22Rv1 (cell line): ENCODE results near the gene ARSK.

Experiments
- H3K27ac ChIP-seq: fragments of 450-650 bp; 2 replicates; pipeline ENCODE4 v1.5.1; 2017
- ZFX ChIP-seq: fragments of 450-650 bp; IDR thresholded peaks from 2 replicates; pipeline ENCODE4 v1.6.1; 2017; ENCODE audit warnings: antibody characterized with exemption, borderline replicate concordance
- TF ChIP-seq, protein P1 (sequence below): fragments of 450-650 bp; IDR thresholded peaks from 2 replicates; pipeline ENCODE4 v1.5.1; 2017; ENCODE audit warnings: mild to moderate bottlenecking

The ARSK gene

DNA sequence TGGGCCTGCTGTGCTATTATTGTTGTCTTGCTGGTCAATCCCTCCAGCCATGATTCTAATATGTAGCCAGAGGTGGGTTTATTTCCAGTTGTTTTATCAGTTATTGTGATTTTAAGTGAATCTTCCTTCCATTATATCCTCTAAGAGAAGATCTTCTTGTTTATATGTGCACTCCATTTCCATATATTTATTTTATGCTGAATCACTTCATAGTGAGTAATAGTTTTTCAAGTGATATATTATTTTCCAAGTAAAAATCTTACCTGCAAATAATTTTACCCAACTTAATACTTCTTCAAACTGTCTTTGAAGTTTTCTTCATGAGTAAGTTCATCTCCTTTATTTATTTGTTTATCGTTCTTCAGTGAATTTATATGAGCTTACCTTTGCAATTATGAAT lies 51.5 kb downstream of the ARSK start:
- H3K27ac ChIP-seq = no peak overlapping the region
- TF ChIP-seq ZFX = no peak
- TF ChIP-seq, protein P1, sequence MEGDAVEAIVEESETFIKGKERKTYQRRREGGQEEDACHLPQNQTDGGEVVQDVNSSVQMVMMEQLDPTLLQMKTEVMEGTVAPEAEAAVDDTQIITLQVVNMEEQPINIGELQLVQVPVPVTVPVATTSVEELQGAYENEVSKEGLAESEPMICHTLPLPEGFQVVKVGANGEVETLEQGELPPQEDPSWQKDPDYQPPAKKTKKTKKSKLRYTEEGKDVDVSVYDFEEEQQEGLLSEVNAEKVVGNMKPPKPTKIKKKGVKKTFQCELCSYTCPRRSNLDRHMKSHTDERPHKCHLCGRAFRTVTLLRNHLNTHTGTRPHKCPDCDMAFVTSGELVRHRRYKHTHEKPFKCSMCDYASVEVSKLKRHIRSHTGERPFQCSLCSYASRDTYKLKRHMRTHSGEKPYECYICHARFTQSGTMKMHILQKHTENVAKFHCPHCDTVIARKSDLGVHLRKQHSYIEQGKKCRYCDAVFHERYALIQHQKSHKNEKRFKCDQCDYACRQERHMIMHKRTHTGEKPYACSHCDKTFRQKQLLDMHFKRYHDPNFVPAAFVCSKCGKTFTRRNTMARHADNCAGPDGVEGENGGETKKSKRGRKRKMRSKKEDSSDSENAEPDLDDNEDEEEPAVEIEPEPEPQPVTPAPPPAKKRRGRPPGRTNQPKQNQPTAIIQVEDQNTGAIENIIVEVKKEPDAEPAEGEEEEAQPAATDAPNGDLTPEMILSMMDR = no peak

DNA sequence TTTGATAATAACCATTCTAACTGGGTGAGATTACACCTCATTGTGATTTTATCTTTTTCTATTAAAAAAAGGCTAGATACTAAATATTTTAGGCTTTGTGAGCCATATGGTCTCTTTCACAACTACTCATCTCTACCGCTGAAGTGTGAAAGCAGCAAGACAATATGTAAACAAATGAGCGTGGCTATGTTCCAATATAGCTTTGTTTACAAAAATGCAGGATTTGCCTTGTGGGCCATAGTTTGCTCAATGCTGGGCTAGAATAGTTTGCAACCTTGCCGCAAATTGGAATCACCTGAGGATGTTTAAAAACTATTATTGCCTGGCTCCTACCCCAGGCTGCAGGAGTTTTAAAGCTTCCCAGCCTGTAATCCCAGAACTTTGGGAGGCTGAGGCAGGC lies 54.8 kb downstream of the ARSK start:
- no peak for TF ChIP-seq ZFX
- TF ChIP-seq, protein P1 = no peak
- H3K27ac ChIP-seq = no peak overlapping the region

DNA sequence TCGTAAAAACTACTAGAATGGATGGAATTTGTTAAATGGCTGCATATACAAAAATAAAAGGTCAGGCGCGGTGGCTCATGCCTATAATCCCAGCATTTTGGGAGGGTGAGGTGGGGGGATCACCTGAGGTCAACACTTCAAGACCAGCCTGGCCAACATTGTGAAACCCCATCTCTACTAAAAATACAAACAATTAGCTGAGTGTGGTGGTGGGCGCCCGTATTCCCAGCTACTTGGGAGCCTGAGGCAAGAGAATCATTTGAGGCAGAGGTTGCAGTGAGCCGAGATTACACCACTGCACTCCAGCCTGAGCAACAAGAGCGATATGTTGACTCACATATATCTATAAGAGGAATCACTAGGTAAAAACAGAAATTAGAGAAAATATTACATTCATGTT lies 55.6 kb downstream of the ARSK start:
- no peak overlapping the region for H3K27ac ChIP-seq
- TF ChIP-seq ZFX = no peak
- TF ChIP-seq, protein P1 = no peak

GRCh38 chr5:95611396-95611795 lies 56.5 kb downstream of the ARSK start:
- H3K27ac ChIP-seq = no peak overlapping the region

DNA sequence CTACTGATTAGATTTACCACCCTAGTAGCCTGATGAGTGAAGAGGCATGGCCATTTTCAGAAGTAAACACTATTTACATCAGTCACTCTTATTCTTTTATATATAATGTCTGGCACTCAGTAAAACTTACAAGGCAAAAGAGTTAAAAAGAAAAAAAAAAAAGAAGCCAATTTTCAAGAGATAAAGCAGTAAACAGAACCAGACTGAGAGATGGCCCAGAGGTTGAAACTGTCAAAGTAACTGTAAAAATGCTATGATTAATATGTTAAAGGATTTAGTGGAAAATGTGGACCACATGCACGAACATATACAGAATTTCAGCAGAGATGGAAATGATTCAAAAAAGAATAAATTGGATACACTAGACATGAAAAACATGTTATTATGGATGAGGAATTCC lies 58.6 kb downstream of the ARSK start:
- TF ChIP-seq, protein P1 = no peak
- TF ChIP-seq ZFX = no peak
- no peak overlapping the region for H3K27ac ChIP-seq

More at GRCh38 chr5:95611396-95611795, 56.5 kb downstream of the ARSK start:
- no peak for TF ChIP-seq ZFX
- TF ChIP-seq, protein P1 = no peak

- H3K27ac ChIP-seq = no peak overlapping the region
- TF ChIP-seq, protein P1 = no peak
- TF ChIP-seq ZFX = no peak
Observed at GRCh38 chr5:95615164-95615467, 60.2 kb downstream of the ARSK start.

- no peak for TF ChIP-seq ZFX
- TF ChIP-seq, protein P1 = no peak
- no peak overlapping the region for H3K27ac ChIP-seq
Observed at GRCh38 chr5:95617057-95617456, 62.2 kb downstream of the ARSK start.
